Breast epithelium (tissue), 4 donors: ENCODE measurements around the gene HDAC4. TPM values are rescaled to one million over a fixed set of nuclear protein-coding genes. Genes with fewer than 3 reads are reported as not detected.

Source experiments
- DNase-seq, 2 donors: peaks; one replicate each; pipeline ENCODE4 v3.0.0-alpha.2; 2019; ENCODE audit warnings: low spot score in 2 of 2
- H3K27ac ChIP-seq, 2 donors: fragments of 200-600 bp; sonication (generic) in 1 of 2; one replicate each; pipeline ENCODE4 v1.5.1; 2016 to 2019; ENCODE audit warnings: mild to moderate bottlenecking in 1 of 2
- H3K27me3 ChIP-seq, 2 donors: fragments of 200-600 bp; sonication (generic) in 1 of 2; one replicate each; pipeline versions ENCODE4 v1.5.1 to v1.6.0; 2017 to 2019; ENCODE audit warnings: control low read depth in 1 of 2, mild to moderate bottlenecking in 1 of 2
- H3K36me3 ChIP-seq: fragments of 200-600 bp; one replicate; pipeline ENCODE4 v1.5.1; 2019
- H3K4me1 ChIP-seq, 2 donors: fragments of 200-600 bp; sonication (generic); one replicate each; pipeline ENCODE4 v1.5.1; 2016 to 2019; ENCODE audit warnings: control low read depth in 1 of 2
- H3K4me3 ChIP-seq, 3 donors: fragments of 200-600 bp; sonication (generic); 1 replicate in 2 of 3; 2 replicates in 1 of 3; pipeline ENCODE4 v1.5.1; 2016 to 2019; ENCODE audit warnings: mild to moderate bottlenecking in 3 of 3, moderate library complexity in 2 of 3
- H3K9me3 ChIP-seq, 2 donors: fragments of 200-600 bp; sonication (generic) in 1 of 2; one replicate each; pipeline ENCODE4 v1.5.1; 2016 to 2019; ENCODE audit warnings: control low read depth in 1 of 2
- POLR2A ChIP-seq: fragments of 450-650 bp; IDR thresholded peaks from one replicate; pipeline ENCODE4 v1.6.1; 2016; ENCODE audit warnings: antibody characterized with exemption, mild to moderate bottlenecking, moderate library complexity
- POLR2AphosphoS5 ChIP-seq, 3 donors: sonication (generic); formaldehyde crosslinking; IDR thresholded peaks; one replicate each; pipeline ENCODE4 v1.6.1; 2017; ENCODE audit warnings: antibody characterized with exemption in 3 of 3
- intact Hi-C: fragments of 100-400 bp; cut with DNase I; formaldehyde crosslinking; loops from one replicate; pipeline ENCODE4 v1.15.1; 2023; ENCODE audit warnings: low total_unique reads
- total RNA-seq, 3 donors: library from RNA; depleted of rRNA; stranded (reverse); fragments of >200 nt; gene quantifications; one replicate each; pipeline ENCODE4 v1.1.0, GENCODE V29; 2016
- TF ChIP-seq, protein P1 (sequence below), 3 donors: fragments of 450-650 bp; IDR thresholded peaks; one replicate each; pipeline ENCODE4 v1.5.1; 2016 to 2017; ENCODE audit warnings: antibody characterized with exemption in 3 of 3, mild to moderate bottlenecking in 3 of 3, moderate library complexity in 3 of 3

HDAC4 gene
- total RNA-seq, 3 donors from 2014 or later: 20.3 to 36.0 (median 32.8) TPM

DNA sequence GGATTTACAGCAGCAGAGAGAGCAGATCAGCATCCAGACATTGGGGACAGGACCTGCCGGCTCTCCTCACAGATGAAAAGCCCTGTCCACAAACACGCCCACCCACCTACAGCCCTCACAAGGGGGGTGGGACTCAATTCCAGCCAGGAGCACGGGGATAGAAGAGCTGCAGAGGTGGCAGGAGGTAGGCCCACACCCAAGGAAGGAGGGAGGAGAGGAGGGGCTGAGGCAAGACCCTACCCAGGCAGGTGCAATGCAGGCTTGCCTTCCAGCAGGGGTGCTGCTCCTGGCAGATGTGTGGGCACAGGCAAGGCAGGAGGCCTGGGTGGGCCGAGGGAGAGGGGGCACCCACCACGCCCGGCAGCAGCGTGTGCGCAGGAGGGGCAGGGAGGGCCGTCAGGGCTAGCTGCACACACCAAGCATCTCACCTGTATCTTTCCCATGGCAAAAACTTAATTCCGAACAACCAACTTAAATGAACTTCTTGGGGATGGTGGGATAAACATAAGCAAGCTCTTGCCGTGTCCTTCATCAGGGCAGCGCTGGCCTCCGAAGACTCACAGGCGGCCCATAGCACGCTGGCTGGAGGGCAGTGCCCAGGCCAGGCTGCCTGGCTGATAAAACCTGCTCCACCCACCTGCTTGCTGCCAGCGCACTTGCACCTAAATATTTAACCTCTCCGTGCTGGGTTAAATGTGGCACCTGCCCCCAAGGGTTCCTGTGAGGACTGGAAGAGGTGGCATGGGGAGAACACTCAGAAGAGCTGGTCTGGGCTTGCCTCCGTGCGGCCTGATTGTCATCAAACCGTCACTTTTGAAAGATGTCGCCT is 219.5 kb downstream of the HDAC4 start:
- no peaks in the 10 kb centered on the region for H3K36me3 ChIP-seq
- intact Hi-C loops: no loop called here
- peak in 1 of 2 donors; percentile 7 for DNase-seq

DNA sequence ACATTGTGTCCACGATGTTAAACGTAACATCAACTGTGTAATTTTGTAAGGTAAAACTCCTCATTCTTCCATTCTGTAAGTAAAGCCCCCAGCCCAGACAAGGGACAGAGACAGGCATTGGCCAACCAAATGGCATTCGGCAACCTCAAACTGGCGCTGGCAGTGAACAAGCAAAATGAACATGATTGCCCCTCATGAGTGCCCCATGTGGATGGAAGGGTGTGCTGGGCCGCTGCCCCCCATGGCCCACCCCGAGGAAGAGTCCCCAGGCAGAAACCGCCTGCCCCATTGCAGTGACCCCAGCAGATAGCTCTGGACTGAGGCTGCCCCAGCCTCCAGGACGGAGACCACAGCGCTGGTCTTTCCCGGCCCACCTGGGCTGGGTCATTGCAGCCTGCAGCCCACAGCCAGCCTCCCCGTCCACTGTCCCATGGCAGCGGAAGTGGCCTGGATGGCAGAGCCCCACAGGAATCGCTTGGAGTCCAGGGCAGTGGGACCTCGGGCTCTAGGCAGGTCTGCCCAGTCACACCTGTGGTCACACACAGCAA is 220.2 kb downstream of the HDAC4 start:
- H3K36me3 ChIP-seq: no peaks in the 10 kb centered on the region
- H3K27ac ChIP-seq: no peak overlapping the region
- DNase-seq: peak in 1 of 2 donors; percentile 28
- no peak for TF ChIP-seq POLR2AphosphoS5 (IDR thresholded peaks at IDR 0.05)
- TF ChIP-seq POLR2A: no peak
- TF ChIP-seq, protein P1, sequence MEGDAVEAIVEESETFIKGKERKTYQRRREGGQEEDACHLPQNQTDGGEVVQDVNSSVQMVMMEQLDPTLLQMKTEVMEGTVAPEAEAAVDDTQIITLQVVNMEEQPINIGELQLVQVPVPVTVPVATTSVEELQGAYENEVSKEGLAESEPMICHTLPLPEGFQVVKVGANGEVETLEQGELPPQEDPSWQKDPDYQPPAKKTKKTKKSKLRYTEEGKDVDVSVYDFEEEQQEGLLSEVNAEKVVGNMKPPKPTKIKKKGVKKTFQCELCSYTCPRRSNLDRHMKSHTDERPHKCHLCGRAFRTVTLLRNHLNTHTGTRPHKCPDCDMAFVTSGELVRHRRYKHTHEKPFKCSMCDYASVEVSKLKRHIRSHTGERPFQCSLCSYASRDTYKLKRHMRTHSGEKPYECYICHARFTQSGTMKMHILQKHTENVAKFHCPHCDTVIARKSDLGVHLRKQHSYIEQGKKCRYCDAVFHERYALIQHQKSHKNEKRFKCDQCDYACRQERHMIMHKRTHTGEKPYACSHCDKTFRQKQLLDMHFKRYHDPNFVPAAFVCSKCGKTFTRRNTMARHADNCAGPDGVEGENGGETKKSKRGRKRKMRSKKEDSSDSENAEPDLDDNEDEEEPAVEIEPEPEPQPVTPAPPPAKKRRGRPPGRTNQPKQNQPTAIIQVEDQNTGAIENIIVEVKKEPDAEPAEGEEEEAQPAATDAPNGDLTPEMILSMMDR (IDR thresholded peaks at IDR 0.05): no peak
- no peaks in the 10 kb centered on the region for H3K27me3 ChIP-seq
- H3K9me3 ChIP-seq: peaks cover 0 to 9% of the 10 kb centered on the region in 2 donors
- H3K4me3 ChIP-seq: no peak overlapping the region
- H3K4me1 ChIP-seq: no peaks in the 10 kb centered on the region
- intact Hi-C loops: no loop called here

More for the DNA sequence above, 219.5 kb downstream of the HDAC4 start:
- TF ChIP-seq POLR2AphosphoS5 (IDR thresholded peaks at IDR 0.05) (no peak), POLR2A (no peak)
- TF ChIP-seq, protein P1 (IDR thresholded peaks at IDR 0.05): no peak
- Histone ChIP-seq H3K4me1 (no peaks in the 10 kb centered on the region), H3K27me3 (no peaks in the 10 kb centered on the region), H3K27ac (no peak overlapping the region), H3K4me3 (no peak overlapping the region), H3K9me3 (peaks cover 0 to 2% of the 10 kb centered on the region in 2 donors)

DNA sequence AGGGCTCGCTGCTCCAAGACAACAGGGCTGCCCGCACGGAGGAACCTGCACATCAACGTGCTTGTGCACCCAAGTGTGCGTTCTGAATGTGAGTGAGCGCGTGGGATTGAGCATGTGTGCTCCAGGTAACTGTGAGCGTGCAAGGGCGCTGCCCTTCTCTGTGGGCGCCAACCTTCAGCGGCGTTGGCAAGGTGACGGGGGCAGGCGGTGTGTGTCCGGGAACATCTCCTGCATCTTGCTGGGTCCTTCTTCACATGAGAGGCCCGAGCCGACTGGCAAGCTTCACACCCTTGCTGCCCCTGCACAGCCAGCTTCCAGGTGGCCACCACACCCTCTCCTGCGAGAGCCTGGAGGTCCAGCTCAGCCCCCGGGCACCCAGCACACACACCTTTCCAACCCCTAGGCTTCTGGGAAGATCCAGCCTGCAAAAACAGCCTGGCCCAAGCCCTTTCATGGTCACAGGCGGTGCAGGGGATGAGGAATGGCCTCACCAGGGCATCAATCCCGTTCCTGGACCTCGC is 220.9 kb downstream of the HDAC4 start:
- TF ChIP-seq, protein P1 (IDR thresholded peaks at IDR 0.05): no peak
- TF ChIP-seq POLR2AphosphoS5 (IDR thresholded peaks at IDR 0.05): no peak
- no peak for TF ChIP-seq POLR2A
- H3K36me3 ChIP-seq: no peaks in the 10 kb centered on the region
- intact Hi-C loops: no loop called here
- no peaks in the 10 kb centered on the region for H3K4me1 ChIP-seq
- H3K27ac ChIP-seq: no peak overlapping the region
- H3K4me3 ChIP-seq: no peak overlapping the region
- peaks cover under 1 to 16% of the 10 kb centered on the region in 2 donors for H3K9me3 ChIP-seq
- DNase-seq: peak in 1 of 2 donors; percentile 48
- H3K27me3 ChIP-seq: no peaks in the 10 kb centered on the region

DNA sequence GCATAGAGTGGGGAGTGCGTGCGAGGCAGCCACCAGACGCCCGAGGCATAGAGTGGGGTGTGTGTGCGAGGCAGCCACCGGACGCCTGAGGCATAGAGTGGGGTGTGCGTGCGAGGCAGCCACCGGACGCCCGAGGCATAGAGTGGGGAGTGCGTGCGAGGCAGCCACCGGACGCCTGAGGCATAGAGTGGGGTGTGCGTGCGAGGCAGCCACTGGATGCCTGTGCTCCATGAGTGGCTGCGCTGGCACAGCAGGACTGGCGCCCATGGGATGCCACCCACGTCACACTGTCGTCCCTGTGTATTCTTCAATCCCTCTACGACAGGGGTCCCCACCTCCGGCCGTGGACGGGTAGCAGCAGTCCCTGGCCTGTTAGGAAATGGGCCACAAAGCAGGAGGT is 221.9 kb downstream of the HDAC4 start:
- no peaks in the 10 kb centered on the region for H3K36me3 ChIP-seq
- H3K4me3 ChIP-seq: no peak overlapping the region
- no peak overlapping the region for H3K27ac ChIP-seq
- DNase-seq: no peak
- H3K27me3 ChIP-seq: no peaks in the 10 kb centered on the region
- peaks cover 10 to 19% of the 10 kb centered on the region in 2 donors for H3K9me3 ChIP-seq
- intact Hi-C loops: no loop called here
- no peak for TF ChIP-seq POLR2A
- no peak for TF ChIP-seq POLR2AphosphoS5 (IDR thresholded peaks at IDR 0.05)
- TF ChIP-seq, protein P1 (IDR thresholded peaks at IDR 0.05): no peak
- H3K4me1 ChIP-seq: no peaks in the 10 kb centered on the region

DNA sequence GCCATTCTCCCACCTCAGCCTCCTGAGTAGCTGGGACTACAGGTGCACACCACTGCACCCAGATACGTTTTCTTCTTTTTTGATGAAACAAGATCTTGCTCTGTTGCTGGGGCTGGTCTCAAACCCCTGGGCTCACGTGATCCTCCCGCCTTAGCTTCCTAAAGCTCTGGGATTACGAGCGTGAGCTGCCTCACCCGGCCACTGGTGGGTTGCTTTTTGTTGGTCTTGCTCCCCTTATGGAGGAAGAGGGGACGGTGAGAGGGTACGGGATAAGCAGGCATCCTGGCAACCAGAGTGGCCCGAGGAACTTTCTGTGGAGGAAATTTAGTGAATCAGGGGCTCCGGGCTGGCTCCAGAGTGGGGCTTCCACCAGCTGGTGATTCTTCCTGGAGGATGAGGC is 222.3 kb downstream of the HDAC4 start:
- no peaks in the 10 kb centered on the region for H3K36me3 ChIP-seq
- DNase-seq: peak in 1 of 2 donors; percentile 17
- no peak overlapping the region for H3K4me3 ChIP-seq
- H3K4me1 ChIP-seq: no peaks in the 10 kb centered on the region
- TF ChIP-seq POLR2AphosphoS5 (IDR thresholded peaks at IDR 0.05) (no peak), POLR2A (no peak)
- TF ChIP-seq, protein P1 (IDR thresholded peaks at IDR 0.05): no peak
- intact Hi-C loops: no loop called here
- H3K27ac ChIP-seq: no peak overlapping the region
- peaks cover 14 to 19% of the 10 kb centered on the region in 2 donors for H3K9me3 ChIP-seq
- H3K27me3 ChIP-seq: no peaks in the 10 kb centered on the region
